Measurements from ENCODE around the gene ASAP2. TPM values are rescaled to one million over a fixed set of nuclear protein-coding genes. Genes with fewer than 3 reads are reported as not detected.

Gene ASAP2
- total and polyA plus RNA-seq, 9 of the 15 experiments (the other 6 are each of a cell fraction or from before 2014, with no cell fraction given) = 0.06 to 4.3 (median 3.1) TPM

DNA sequence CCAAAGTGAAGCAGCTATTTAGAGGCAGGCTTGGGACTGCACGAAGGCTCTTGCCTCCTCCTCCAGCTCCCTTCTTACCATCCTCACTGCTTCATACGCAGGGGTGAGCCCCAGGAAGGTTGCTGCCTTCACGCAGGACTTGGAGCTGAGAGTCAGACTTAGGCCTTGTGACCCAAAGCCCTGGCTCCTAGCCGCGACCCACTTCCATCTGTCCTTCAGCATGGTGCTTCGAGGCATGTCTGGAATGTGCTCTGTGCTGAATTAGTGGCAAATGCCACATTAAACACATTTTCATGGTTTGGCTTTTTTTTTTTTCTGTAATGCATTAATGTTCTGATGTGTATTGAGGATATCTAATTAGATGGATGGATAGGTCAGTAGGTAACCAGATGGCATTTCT is 179.2 kb downstream of the ASAP2 start (continued):
- TF ChIP-seq LEF1 (IDR thresholded peaks at IDR 0.05) (no peak), ZNF134 (CRISPR knock-in tag; conservative IDR thresholded peaks at IDR 0.05) (no peak)

DNA sequence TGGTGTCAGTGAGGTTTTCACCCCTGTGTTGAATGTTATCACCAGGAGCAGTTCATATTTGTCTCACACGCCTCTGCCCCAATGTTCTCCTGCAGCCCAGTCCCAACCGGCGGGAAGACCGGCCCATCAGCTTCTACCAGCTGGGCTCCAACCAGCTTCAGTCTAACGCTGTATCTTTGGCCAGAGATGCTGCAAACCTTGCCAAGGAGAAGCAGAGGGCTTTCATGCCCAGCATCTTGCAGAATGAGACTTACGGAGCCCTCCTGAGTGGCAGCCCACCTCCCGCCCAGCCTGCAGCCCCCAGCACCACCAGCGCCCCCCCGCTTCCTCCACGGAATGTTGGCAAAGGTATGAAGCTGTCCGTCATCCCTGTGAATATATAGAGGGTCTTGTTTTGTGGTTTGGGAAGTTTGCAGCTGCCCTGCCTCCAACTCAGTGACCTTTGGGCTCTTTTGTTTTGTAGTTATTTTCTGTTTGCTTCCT is 181.6 kb downstream of the ASAP2 start:
- intact Hi-C loops (cut with micrococcal nuclease) (no loop called here), in situ Hi-C loops (cut with MboI) (no loop called here)
- TF ChIP-seq MECOM (CRISPR knock-in tag; IDR thresholded peaks at IDR 0.05) (no peak), GATAD2A (IDR thresholded peaks at IDR 0.05) (no peak), TCFL5 (CRISPR knock-in tag; conservative IDR thresholded peaks at IDR 0.05) (no peak), ESRRB (CRISPR knock-in tag; IDR thresholded peaks at IDR 0.05; ENCODE audit: borderline replicate concordance) (no peak), CC2D1A (IDR thresholded peaks at IDR 0.05) (no peak), DACH1 (IDR thresholded peaks at IDR 0.05; ENCODE audit: partially characterized antibody) (no peak), TBP (optimal IDR thresholded peaks at IDR 0.05; ENCODE audit: low read depth, low read length) (no peak), MEIS2 (IDR thresholded peaks at IDR 0.05; ENCODE audit: partially characterized antibody) (no peak), SMARCA5 (IDR thresholded peaks at IDR 0.05) (no peak), MIER1 (IDR thresholded peaks at IDR 0.05; ENCODE audit: low read depth) (no peak), SIX5 (IDR thresholded peaks at IDR 0.05; ENCODE audit: borderline replicate concordance in 1 of 2, insufficient read depth in 1 of 2, low read depth in 1 of 2, low read length in 2 of 2) (no peak), NFIC (IDR thresholded peaks at IDR 0.05) (no peak), RFX1 (IDR thresholded peaks at IDR 0.05) (no peak), CREM (IDR thresholded peaks at IDR 0.05; ENCODE audit: low read depth) (no peak)
- TF ChIP-seq, protein P1, sequence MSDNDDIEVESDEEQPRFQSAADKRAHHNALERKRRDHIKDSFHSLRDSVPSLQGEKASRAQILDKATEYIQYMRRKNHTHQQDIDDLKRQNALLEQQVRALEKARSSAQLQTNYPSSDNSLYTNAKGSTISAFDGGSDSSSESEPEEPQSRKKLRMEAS (CRISPR knock-in tag; IDR thresholded peaks at IDR 0.05) = no peak
- TF ChIP-seq, protein P2, sequence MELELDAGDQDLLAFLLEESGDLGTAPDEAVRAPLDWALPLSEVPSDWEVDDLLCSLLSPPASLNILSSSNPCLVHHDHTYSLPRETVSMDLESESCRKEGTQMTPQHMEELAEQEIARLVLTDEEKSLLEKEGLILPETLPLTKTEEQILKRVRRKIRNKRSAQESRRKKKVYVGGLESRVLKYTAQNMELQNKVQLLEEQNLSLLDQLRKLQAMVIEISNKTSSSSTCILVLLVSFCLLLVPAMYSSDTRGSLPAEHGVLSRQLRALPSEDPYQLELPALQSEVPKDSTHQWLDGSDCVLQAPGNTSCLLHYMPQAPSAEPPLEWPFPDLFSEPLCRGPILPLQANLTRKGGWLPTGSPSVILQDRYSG (tag; conservative IDR thresholded peaks at IDR 0.05; ENCODE audit: low read depth) = no peak
- no peaks in the 10 kb centered on the region for H3K27me3 ChIP-seq (ENCODE audit: control insufficient read depth in 2 of 2, insufficient read depth in 2 of 2, low read length in 2 of 2)
- ATAC-seq (no peak), FAIRE-seq (no peak), DNase-seq (ENCODE audit: extremely low read depth in 1 of 4, low spot score in 3 of 4) (no peak)
- H2AFZ ChIP-seq (ENCODE audit: low read depth, low read length) = no peak overlapping the region
- H3K4me2 ChIP-seq (ENCODE audit: insufficient read depth, low read length) = no peak overlapping the region
- WGBS (ENCODE audit: insufficient coverage, low coverage, missing lambda C conversion rate) = 83% methylated on average over 11 of the region's 11 CpGs
- H3K9me1 ChIP-seq (ENCODE audit: control insufficient read depth, insufficient read depth, low read length) = no peaks in the 10 kb centered on the region
- no peaks in the 10 kb centered on the region for H3K9me3 ChIP-seq (replicated peaks; ENCODE audit: control insufficient read depth, insufficient read depth, low read depth, low read length)
- peaks cover 2 to 9% of the 10 kb centered on the region in 2 experiments; a peak in 3 of 5 replicates for H3K4me1 ChIP-seq (replicated peaks in 1 of 2; ENCODE audit: control insufficient read depth in 2 of 2, insufficient read depth in 2 of 2, low read length in 2 of 2)
- no peaks in the 10 kb centered on the region for H4K20me1 ChIP-seq (replicated peaks; ENCODE audit: control insufficient read depth, insufficient read depth, low read length)
- H3K27ac ChIP-seq (ENCODE audit: extremely low read depth, low read depth, low read length) = no peak overlapping the region
- no peaks in the 10 kb centered on the region for H3K79me2 ChIP-seq (ENCODE audit: control insufficient read depth, insufficient read depth, low read length)
- ChIA-PET POLR2A (interaction anchor here (1.4 to 4.7 kb wide), 2 partner anchors 13 to 17 kb away, joined by 4 to 16 read pairs; no protein-coding TSS in a partner anchor), CTCF (ENCODE audit: low intra/inter-chr PET ratio) (no interaction called here)
- no peaks in the 10 kb centered on the region for H3K36me3 ChIP-seq (ENCODE audit: control insufficient read depth, insufficient read depth, low read length)
- no TSS peak for BruUV-seq (replicated peaks)
- H3K4me3 ChIP-seq = no peak overlapping the region
- H3K9ac ChIP-seq (ENCODE audit: insufficient read depth in 1 of 2, low read depth in 2 of 2, low read length in 2 of 2) = no peak overlapping the region
